HepG2 (cell line): ENCODE data around the gene MVK. TPM values are rescaled to one million over a fixed set of nuclear protein-coding genes. Genes with fewer than 3 reads are reported as not detected.

Experiments used
- ATAC-seq: fragments of 200-7000 bp; cut with Tn5 transposase; 3 replicates; pipeline ENCODE4 v1.9.1; 2020; ENCODE audit warnings: mild to moderate bottlenecking, moderate library complexity
- BruUV-seq: library from RNA; stranded (reverse); fragments of 400-500 nt; replicated peaks from 2 replicates; lab custom pipeline; 2021; lab: Mats Ljungman, UMichigan
- CTCF ChIA-PET: fragments of 300-600 bp; formaldehyde crosslinking; extraction: SDS; loops from one replicate; lab custom pipeline; 2021; ENCODE audit warnings: low total read pairs, inconsistent platforms, low intra/inter-chr PET ratio; lab: Yijun Ruan, JAX
- POLR2A ChIA-PET: fragments of 350-600 bp; sonication (Branson Sonifier 250); formaldehyde crosslinking; loops from one replicate; lab custom pipeline; 2020; ENCODE audit warnings: antibody characterized with exemption, inconsistent platforms; lab: Yijun Ruan, JAX
- DNase-seq: peaks from one replicate; pipeline ENCODE4 v3.0.0-alpha.2; 2015; ENCODE audit warnings: low spot score
- FAIRE-seq: peaks from 3 replicates; lab custom pipeline; 2011; peaks lifted over from hg19 to GRCh38; lab: Jason Lieb, UNC
- H2AFZ ChIP-seq: one replicate; pipeline ENCODE4 v1.6.1; 2011; ENCODE audit warnings: low read length, inconsistent platforms
- H3K27ac ChIP-seq: fragments of 300-600 bp; 3 replicates; pipeline ENCODE4 v1.8.0; 2011; ENCODE audit warnings: mixed run types, mild to moderate bottlenecking, mixed read lengths, low read length, inconsistent platforms; ENCODE audit not compliant: insufficient read depth; ENCODE audit errors: extremely low read length
- H3K27me3 ChIP-seq, 2 experiments: fragments of 200-600 bp in 1 of 2; 2 replicates in 1 of 2; 3 replicates in 1 of 2; pipeline versions ENCODE4 v1.6.0 to v1.8.0; 2011; ENCODE audit warnings: low read length in 2 of 2, mild to moderate bottlenecking in 2 of 2, moderate library complexity in 2 of 2, inconsistent platforms in 1 of 2; ENCODE audit not compliant: insufficient read depth in 2 of 2, control insufficient read depth in 1 of 2
- H3K36me3 ChIP-seq, 2 experiments: fragments of 200-600 bp in 1 of 2; replicated peaks in 1 of 2; 2 replicates in 1 of 2; 3 replicates in 1 of 2; pipeline versions ENCODE4 v1.5.1 to v1.8.0; 2011; ENCODE audit warnings: low read length in 2 of 2, inconsistent platforms in 1 of 2; ENCODE audit not compliant: insufficient read depth in 2 of 2, control insufficient read depth in 1 of 2
- H3K4me1 ChIP-seq: 2 replicates; pipeline ENCODE4 v1.5.1; 2012; ENCODE audit warnings: low read length, inconsistent platforms; ENCODE audit not compliant: insufficient read depth
- H3K4me2 ChIP-seq: 2 replicates; pipeline ENCODE4 v1.6.0; 2011; ENCODE audit warnings: low read depth, low read length, inconsistent platforms
- H3K4me3 ChIP-seq, 3 experiments: fragments of 200-600 bp in 1 of 3; sonication (generic), shearing (Covaris generic) in 1 of 3; replicated peaks in 1 of 3; 2 replicates each; pipeline ENCODE4 v1.5.1; 2011 to 2016; ENCODE audit warnings: low read length in 3 of 3, inconsistent platforms in 2 of 3, low read depth in 2 of 3, mild to moderate bottlenecking in 2 of 3, control low read depth in 1 of 3, mixed read lengths in 1 of 3; ENCODE audit not compliant: insufficient read depth in 1 of 3
- H3K79me2 ChIP-seq: one replicate; pipeline ENCODE4 v1.6.1; 2011; ENCODE audit warnings: low read length, inconsistent platforms; ENCODE audit not compliant: insufficient read depth
- H3K9ac ChIP-seq: 2 replicates; pipeline ENCODE4 v1.6.0; 2011; ENCODE audit warnings: mild to moderate bottlenecking, low read depth, low read length, inconsistent platforms; ENCODE audit not compliant: insufficient read depth
- H3K9me3 ChIP-seq: 2 replicates; pipeline ENCODE4 v1.5.1; 2012; ENCODE audit warnings: mild to moderate bottlenecking, low read length
- H4K20me1 ChIP-seq: 2 replicates; pipeline ENCODE4 v1.6.0; 2011; ENCODE audit warnings: inconsistent platforms, mild to moderate bottlenecking, low read length, moderate library complexity; ENCODE audit not compliant: insufficient read depth
- CREB1 ChIP-seq, 2 experiments: fragments of 450-650 bp in 1 of 2; IDR thresholded peaks; 2 replicates each; pipeline ENCODE4 v1.6.1; 2016 to 2017; ENCODE audit warnings: control low read depth in 1 of 2, mild to moderate bottlenecking in 1 of 2, missing compliant biosample characterization in 1 of 2, missing genetic modification characterization in 1 of 2
- FOSL2 ChIP-seq: sonication (generic); formaldehyde crosslinking; IDR thresholded peaks from 2 replicates; pipeline ENCODE4 v1.4.0; 2020; ENCODE audit warnings: missing genetic modification reagents
- GMEB1 ChIP-seq: sonication (generic); formaldehyde crosslinking; IDR thresholded peaks from 2 replicates; pipeline ENCODE4 v1.5.1; 2020; ENCODE audit warnings: missing genetic modification reagents, mild to moderate bottlenecking, borderline replicate concordance
- HMG20B ChIP-seq: conservative IDR thresholded peaks from 2 replicates; pipeline ENCODE4 v1.6.1; 2016; ENCODE audit warnings: missing genetic modification reagents, missing compliant biosample characterization
- NR1H2 ChIP-seq: sonication (generic); formaldehyde crosslinking; IDR thresholded peaks from 2 replicates; pipeline ENCODE4 v1.8.1; 2022; ENCODE audit warnings: low read depth, missing genetic modification reagents, borderline replicate concordance
- RXRB ChIP-seq: IDR thresholded peaks from 2 replicates; pipeline ENCODE4 v1.6.1; 2016; ENCODE audit warnings: borderline replicate concordance, missing genetic modification reagents, missing compliant biosample characterization
- SMARCE1 ChIP-seq: fragments of 450-650 bp; IDR thresholded peaks from 2 replicates; pipeline ENCODE4 v1.6.1; 2017; ENCODE audit warnings: borderline replicate concordance
- ZNF207 ChIP-seq: fragments of 450-650 bp; IDR thresholded peaks from 2 replicates; pipeline ENCODE4 v1.6.1; 2016; ENCODE audit warnings: antibody characterized with exemption, borderline replicate concordance
- ZNF546 ChIP-seq: sonication (generic); formaldehyde crosslinking; conservative IDR thresholded peaks from 2 replicates; pipeline ENCODE4 v1.8.1; 2023; ENCODE audit warnings: mild to moderate bottlenecking, missing genetic modification reagents
- ZNF616 ChIP-seq: sonication (generic); formaldehyde crosslinking; IDR thresholded peaks from 2 replicates; pipeline ENCODE4 v1.5.0; 2020; ENCODE audit warnings: low read depth, mild to moderate bottlenecking, missing genetic modification reagents
- ZNF713 ChIP-seq: sonication (generic); formaldehyde crosslinking; IDR thresholded peaks from 2 replicates; pipeline ENCODE4 v1.4.0; 2020; ENCODE audit warnings: mild to moderate bottlenecking, missing genetic modification reagents
- WGBS: methylation state at CpG from one replicate; pipeline ENCODE4 v1.1.6; 2017; ENCODE audit warnings: low lambda C conversion rate; 5-methylcytosine and 5-hydroxymethylcytosine counted together
- in situ Hi-C: cut with HindIII; loops from 2 replicates; pipeline ENCODE4 v1.10.0; 2017; ENCODE audit warnings: low pct_unique_long_range_greater_than_20kb; ENCODE audit not compliant: extremely low pct_ligation_motif_present
- intact Hi-C: fragments of 100-400 bp; cut with micrococcal nuclease; formaldehyde crosslinking; loops from one replicate; pipeline ENCODE4 v1.10.0; 2022; ENCODE audit not compliant: unreplicated experiment
- polyA plus RNA-seq, 8 experiments: library from polyadenylated mRNA; depleted of rRNA in 3 of 8; stranded (reverse) in 7 of 8; unstranded in 1 of 8; fragments of >200 nt; fragmentation: Illumina TruSeq in 4 of 8; extraction: Trizol in 4 of 8; gene quantifications; 2 replicates each; pipeline versions ENCODE4 v1.2.1 to v1.2.3, GENCODE V29; 2011 to 2016; ENCODE audit warnings: low read depth in 4 of 8, missing spikeins in 1 of 8, mixed read lengths in 1 of 8; ENCODE audit not compliant: insufficient read depth in 1 of 8
- total RNA-seq, 5 experiments: library from RNA; depleted of rRNA; stranded (reverse); fragments of >200 nt; fragmentation: Illumina TruSeq; extraction: Trizol; gene quantifications; 2 replicates each; pipeline ENCODE4 v1.2.3, GENCODE V29; 2016; ENCODE audit warnings: low read depth in 1 of 5
- TF ChIP-seq, protein P1 (sequence below): sonication (generic); formaldehyde crosslinking; IDR thresholded peaks from 2 replicates; pipeline ENCODE4 v1.4.0; 2020; ENCODE audit warnings: missing genetic modification reagents
- TF ChIP-seq, protein P2 (sequence below): sonication (generic); formaldehyde crosslinking; IDR thresholded peaks from 2 replicates; pipeline ENCODE4 v1.4.0; 2020; ENCODE audit warnings: missing genetic modification reagents, borderline replicate concordance

MVK gene
- total and polyA plus RNA-seq, 2 of the 13 experiments (the other 11 are each of a cell fraction or from before 2014, with no cell fraction given) = 11.6 to 66.9 TPM

DNA sequence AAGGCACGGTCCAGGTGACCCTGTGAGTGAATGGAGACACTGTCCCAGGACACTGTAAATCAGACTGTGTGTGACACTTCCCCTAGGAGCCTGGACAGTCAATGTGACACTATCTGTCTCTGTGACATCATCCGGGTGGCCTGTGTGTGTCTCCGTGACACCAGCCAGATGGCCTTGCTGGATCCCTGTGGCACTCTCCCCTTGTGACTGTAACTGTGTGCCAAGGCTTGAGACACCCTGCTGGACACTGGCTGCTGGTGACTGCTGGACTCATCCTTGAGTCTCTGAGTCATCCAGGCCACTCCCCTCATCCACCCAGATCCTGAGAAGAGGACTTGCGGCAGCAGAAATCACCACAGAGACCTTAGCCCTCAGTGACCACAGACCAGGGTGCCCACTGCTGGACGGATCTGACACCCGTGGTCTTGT lies 51.6 kb downstream of the MVK start:
- no TSS peak for BruUV-seq
- ChIA-PET POLR2A (no interaction called here), CTCF (no interaction called here)
- intact Hi-C loops = no loop called here
- Histone ChIP-seq H3K4me2 (no peak overlapping the region), H4K20me1 (no peaks in the 10 kb centered on the region), H3K36me3 (no peaks in the 10 kb centered on the region), H3K4me3 (no peak overlapping the region), H2AFZ (no peak overlapping the region), H3K27ac (no peak overlapping the region), H3K79me2 (no peaks in the 10 kb centered on the region), H3K9me3 (no peaks in the 10 kb centered on the region), H3K4me1 (peaks cover 20% of the 10 kb centered on the region), H3K9ac (no peak overlapping the region), H3K27me3 (peaks cover 3 to 23% of the 10 kb centered on the region in 2 experiments; a peak in 4 of 5 replicates)
- FAIRE-seq (no peak), ATAC-seq (peak; percentile 44), DNase-seq (no peak)
- TF ChIP-seq ZNF546 (CRISPR knock-in tag) = no peak
- TF ChIP-seq RXRB = no peak
- TF ChIP-seq GMEB1 (CRISPR knock-in tag) = no peak
- TF ChIP-seq, protein P1, sequence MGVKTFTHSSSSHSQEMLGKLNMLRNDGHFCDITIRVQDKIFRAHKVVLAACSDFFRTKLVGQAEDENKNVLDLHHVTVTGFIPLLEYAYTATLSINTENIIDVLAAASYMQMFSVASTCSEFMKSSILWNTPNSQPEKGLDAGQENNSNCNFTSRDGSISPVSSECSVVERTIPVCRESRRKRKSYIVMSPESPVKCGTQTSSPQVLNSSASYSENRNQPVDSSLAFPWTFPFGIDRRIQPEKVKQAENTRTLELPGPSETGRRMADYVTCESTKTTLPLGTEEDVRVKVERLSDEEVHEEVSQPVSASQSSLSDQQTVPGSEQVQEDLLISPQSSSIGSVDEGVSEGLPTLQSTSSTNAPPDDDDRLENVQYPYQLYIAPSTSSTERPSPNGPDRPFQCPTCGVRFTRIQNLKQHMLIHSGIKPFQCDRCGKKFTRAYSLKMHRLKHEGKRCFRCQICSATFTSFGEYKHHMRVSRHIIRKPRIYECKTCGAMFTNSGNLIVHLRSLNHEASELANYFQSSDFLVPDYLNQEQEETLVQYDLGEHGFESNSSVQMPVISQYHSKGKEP = no peak
- peak; percentile 41; the same call in 1 of the 2 replicates for TF ChIP-seq FOSL2 (CRISPR knock-in tag)
- no peak for TF ChIP-seq SMARCE1
- no peak for TF ChIP-seq HMG20B (CRISPR knock-in tag)
- no peak for TF ChIP-seq ZNF616 (CRISPR knock-in tag)
- no peak for TF ChIP-seq NR1H2 (CRISPR knock-in tag)
- peak; percentile 58; the same call in 1 of the 2 replicates for TF ChIP-seq CREB1 (IDR thresholded peaks at IDR 0.05)
- TF ChIP-seq CREB1 (CRISPR knock-in tag; IDR thresholded peaks at IDR 0.05) = no peak
- TF ChIP-seq ZNF713 (CRISPR knock-in tag) = no peak
- no peak for TF ChIP-seq ZNF207
- TF ChIP-seq, protein P2, sequence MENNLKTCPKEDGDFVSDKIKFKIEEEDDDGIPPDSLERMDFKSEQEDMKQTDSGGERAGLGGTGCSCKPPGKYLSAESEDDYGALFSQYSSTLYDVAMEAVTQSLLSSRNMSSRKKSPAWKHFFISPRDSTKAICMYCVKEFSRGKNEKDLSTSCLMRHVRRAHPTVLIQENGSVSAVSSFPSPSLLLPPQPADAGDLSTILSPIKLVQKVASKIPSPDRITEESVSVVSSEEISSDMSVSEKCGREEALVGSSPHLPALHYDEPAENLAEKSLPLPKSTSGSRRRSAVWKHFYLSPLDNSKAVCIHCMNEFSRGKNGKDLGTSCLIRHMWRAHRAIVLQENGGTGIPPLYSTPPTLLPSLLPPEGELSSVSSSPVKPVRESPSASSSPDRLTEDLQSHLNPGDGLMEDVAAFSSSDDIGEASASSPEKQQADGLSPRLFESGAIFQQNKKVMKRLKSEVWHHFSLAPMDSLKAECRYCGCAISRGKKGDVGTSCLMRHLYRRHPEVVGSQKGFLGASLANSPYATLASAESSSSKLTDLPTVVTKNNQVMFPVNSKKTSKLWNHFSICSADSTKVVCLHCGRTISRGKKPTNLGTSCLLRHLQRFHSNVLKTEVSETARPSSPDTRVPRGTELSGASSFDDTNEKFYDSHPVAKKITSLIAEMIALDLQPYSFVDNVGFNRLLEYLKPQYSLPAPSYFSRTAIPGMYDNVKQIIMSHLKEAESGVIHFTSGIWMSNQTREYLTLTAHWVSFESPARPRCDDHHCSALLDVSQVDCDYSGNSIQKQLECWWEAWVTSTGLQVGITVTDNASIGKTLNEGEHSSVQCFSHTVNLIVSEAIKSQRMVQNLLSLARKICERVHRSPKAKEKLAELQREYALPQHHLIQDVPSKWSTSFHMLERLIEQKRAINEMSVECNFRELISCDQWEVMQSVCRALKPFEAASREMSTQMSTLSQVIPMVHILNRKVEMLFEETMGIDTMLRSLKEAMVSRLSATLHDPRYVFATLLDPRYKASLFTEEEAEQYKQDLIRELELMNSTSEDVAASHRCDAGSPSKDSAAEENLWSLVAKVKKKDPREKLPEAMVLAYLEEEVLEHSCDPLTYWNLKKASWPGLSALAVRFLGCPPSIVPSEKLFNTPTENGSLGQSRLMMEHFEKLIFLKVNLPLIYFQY (CRISPR knock-in tag) = no peak
- in situ Hi-C loops = no loop called here
- WGBS = 0% methylated on average over 1 of the region's 6 CpGs
